Jurkat, Clone E6-1 (cell line): Measurements from ENCODE around the gene FXYD1.

Experiments used
- DNase-seq: peaks from one replicate; pipeline ENCODE4 v3.0.0-alpha.2; 2011; ENCODE audit warnings: low read depth, low spot score
- H3K4me3 ChIP-seq: 2 replicates; pipeline ENCODE4 v1.5.1; 2011; ENCODE audit warnings: mild to moderate bottlenecking, low read length, control low read depth, moderate library complexity

The FXYD1 gene

DNA sequence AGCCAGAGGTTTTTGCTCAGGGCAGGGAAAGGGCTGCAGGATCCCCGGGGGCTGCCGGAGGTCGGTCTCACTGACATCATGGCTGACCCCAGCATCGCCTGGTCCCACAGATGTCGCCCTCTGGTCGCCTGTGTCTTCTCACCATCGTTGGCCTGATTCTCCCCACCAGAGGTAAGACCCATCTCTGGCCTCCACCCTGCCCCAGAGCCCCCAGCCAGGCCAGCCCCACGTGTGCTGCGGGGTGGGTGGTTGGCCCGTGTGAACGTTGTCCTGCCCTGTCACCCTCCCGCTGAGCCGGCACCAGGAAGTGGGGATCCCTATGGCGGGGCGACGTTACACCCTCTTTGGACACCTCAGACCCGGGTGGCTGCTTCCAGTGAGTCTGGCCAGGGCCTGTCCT is 16.8 kb downstream of the FXYD1 start:
- DNase-seq = no peak
- H3K4me3 ChIP-seq = peak overlapping the region; percentile 81

- no peak for DNase-seq
- H3K4me3 ChIP-seq = no peak overlapping the region
Observed at GRCh38 chr19:35155981-35156672, 17.5 kb downstream of the FXYD1 start.

- DNase-seq = no peak
- no peak overlapping the region for H3K4me3 ChIP-seq
Observed at GRCh38 chr19:35156673-35157014, 18.0 kb downstream of the FXYD1 start.

DNA sequence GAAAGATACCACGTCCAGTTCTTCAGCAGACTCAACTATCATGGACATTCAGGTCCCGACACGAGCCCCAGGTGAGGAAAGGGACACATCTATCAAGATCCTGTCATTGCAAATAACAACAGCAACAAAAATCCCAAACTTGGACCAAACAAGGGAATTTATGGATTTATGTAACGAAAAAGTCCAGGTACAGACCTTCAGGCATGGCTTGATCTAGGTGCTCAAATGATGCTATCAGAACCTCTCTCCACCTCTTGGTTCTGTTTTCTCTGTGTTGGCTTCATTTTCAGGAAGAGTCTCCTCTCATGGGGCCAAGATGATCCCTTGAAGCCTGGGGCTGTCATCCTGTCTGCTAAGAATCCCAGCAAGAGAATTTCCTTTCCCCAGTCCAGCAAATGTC is 18.8 kb downstream of the FXYD1 start:
- H3K4me3 ChIP-seq = no peak overlapping the region
- no peak for DNase-seq

DNA sequence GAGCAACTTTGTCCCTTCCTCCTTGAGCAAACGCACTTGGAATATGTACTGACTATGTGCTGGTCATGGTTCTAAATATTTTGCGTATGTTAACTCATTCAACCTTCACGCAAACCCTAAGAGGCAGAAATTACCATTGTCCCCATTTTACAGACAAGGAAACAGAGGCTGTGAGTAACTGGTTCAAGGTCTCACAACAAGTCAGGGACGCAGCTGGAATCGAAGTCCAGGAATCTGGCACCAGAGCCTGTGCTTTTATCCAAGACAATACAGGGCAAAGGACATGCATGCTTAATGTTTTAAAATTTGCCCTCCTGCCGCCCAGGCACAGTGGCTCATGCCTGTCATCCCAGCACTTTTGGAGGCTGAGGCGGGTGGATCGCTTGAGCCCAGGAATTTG is 21.0 kb downstream of the FXYD1 start:
- DNase-seq = no peak
- H3K4me3 ChIP-seq = no peak overlapping the region

- H3K4me3 ChIP-seq = no peak overlapping the region
- no peak for DNase-seq
Observed at GRCh38 chr19:35160629-35161433, 22.2 kb downstream of the FXYD1 start.

DNA sequence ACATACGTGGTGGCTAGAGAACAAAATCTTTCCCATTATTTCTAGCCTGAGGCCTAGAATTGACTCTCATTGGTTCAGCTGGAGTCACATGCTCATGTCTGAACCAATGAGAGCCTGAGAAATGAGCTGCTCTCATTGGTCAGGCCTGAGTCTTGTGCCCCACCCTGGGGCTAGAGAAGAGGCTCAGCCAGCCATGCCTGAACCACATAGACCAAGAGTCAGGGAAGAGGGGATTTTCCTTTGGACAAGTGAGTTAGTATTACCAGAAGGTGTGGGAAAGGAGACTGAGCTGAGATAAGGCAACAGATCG is 22.8 kb downstream of the FXYD1 start:
- no peak for DNase-seq
- no peak overlapping the region for H3K4me3 ChIP-seq

DNA sequence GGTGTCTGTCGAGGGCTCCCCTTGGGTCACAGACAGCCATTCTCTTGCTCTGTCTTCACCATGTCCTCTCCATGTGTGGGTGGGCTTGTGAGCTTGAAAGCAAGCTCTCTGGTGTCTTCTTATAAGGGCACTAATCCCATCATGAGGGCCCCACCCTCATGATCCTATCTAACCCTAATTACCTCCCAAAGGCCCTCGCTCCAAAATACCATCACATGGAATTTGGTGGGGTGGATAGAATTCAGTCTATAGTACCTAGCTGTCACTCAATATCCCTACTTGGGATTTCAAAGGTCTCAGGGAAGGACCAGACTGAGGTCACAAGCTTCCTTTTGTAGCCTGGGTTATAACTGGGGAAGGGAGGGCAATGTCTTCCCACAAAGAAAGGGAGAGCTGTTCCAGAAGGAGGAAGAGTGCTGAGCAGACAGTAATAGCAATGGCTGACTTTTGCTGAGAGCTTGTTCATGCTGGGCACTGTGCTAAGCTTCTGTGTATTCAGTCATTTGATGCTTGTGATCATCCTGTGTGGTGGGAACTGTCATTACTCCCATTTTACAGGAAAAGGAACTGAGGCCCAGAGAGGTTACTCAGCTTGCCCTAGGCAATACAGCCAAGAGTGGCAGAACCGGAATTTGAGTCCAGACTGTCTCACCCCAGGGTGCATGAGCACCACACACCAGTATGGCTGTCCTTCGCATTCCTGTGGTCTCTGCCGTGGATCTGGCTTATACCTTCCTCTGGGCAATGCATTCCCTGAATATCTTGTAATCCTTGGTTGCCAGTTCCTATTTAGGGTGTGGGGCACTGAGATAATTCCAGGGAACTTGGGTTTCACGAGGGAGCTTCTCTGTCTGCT is 24.1 kb downstream of the FXYD1 start:
- no peak overlapping the region for H3K4me3 ChIP-seq
- no peak for DNase-seq

DNA sequence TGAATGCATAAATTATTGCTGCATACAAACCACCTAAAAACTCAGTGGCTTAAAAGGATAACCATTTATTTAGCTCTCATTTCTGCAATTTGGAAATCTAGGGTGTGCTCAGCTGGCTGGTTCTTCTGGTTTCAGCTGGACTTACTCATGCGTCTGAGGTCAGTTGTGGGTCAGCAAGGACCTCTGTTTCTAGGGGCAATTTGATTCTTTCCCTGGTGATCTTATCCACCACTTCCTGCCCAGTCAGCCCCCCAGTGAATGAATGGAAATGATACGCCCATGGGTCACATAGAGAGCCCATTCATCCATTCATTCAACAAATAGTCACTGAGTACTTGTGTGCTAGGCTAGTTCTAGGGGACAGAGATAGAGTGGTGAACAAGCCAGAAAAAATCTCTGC is 25.8 kb downstream of the FXYD1 start:
- no peak for DNase-seq

DNA sequence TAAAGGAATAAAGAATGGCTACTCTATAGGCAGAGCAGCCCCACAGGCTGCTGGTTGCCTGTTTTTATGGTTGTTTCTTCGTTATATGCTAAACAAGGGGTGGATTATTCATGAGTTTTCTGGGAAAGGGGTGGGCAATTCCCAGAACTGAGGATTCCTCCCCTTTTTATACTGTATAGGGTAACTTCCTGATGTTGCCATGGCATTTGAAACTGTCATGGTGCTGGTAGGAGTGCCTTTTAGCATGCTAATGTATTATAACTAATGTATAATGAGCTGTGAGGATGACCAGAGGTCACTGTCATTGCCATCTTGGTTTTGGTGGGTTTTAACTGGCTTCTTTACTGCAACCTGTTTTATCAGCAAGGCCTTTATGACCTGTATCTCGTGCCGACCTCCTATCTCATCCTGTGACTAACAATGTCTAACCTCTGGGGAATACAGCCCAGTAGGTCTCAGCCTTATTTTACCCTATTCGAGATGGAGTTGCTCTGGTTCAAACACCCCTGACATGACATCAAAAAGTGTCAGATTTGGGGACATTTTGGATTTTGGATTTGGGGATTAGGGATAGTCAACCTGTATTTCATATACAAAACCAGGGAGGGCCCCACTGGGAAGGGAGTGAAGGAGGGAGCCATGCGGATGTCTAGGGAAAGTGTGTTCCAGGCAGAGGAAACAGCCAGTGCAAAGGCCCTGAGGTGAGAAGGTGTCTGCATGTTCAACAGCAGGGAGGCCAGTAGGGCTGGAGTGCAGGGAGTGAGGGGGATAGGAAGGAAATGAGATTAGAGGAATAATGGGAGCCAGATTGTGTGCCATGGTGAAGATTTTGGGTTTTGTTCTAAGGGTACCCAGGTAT is 26.8 kb downstream of the FXYD1 start:
- no peak for DNase-seq
- no peak overlapping the region for H3K4me3 ChIP-seq

More for the DNA sequence above, 25.8 kb downstream of the FXYD1 start:
- H3K4me3 ChIP-seq = no peak overlapping the region

GRCh38 chr19:35166100-35167063 is 27.8 kb downstream of the FXYD1 start:
- no peak overlapping the region for H3K4me3 ChIP-seq
- DNase-seq = no peak

DNA sequence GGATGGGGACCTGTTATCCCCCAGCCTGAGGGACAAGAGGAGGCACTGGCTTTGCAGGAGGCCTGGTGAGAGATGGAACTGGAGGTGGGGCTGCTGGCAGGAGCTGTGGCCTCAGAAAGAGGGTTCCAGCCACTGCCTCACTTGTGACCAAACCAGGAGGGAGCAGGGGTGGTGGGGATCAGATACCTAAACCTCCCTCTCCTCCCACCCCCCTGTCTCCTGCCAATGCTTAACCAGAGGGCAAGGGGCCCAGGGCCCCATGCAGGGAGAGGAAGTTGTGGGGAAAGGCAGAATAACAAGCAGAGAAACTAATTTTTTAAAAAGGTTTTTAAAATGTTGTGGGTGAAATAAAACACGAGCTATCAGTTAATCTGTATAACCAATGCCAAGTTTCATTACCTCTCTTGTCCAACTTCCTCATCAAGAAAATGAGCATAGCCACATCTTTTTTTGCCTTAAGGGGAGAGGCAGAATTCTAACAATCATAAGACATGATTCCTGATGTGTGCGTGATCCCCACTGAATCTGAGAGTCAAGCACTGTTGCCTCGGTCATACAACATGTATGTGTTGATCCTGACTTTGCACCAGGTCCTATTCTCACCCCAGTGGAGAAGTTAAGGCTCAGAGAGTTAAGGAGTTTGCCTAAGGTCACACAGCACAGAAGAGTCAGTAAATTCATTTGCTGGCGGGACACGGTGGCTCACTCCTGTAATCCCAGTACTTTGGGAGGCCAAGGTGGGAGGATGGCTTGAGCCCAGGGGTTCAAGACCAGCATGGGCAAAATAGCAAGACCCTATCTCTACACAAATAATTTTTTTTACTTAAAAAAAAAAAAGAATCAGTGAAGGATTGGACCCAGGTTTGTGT is 28.9 kb downstream of the FXYD1 start:
- no peak overlapping the region for H3K4me3 ChIP-seq
- DNase-seq = no peak

- DNase-seq = no peak
- no peak overlapping the region for H3K4me3 ChIP-seq
Observed at GRCh38 chr19:35168196-35168595, 29.6 kb downstream of the FXYD1 start.

- DNase-seq = no peak
Observed at GRCh38 chr19:35169221-35169995, 30.8 kb downstream of the FXYD1 start.

DNA sequence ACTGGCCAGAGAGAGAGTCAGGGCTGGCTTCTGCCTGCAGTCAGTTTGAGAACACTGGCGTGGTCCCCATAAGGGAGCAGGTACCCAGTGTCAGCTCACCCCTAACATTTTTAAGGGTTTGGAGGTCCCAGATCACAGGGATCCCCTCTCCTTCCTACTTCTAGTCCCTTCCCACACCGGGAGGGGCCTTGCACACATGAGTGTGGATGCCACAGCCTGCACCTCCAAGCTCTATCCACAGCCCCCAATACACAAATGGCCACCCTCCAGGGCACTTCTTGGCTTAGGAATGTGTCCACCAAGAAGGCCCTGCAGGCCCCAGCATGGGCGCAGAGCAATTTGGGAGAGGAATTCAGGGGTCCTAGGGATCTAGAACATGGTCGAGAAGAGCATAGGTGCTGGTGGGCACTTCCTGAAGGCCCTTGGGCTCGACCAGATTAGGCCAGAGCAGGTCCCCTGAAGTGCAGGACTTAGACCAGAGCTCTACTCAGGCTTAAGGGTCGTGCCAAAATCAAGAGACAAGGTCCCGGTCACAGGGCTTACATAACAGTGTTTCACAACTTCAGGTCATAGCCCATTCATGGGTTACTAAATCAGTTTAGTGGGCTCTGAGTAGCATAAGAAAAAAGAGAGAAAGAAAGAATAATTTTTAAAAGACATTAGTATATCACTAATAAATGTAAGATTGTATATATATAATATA is 31.9 kb downstream of the FXYD1 start:
- no peak overlapping the region for H3K4me3 ChIP-seq
- DNase-seq = no peak

More at GRCh38 chr19:35169221-35169995, 30.8 kb downstream of the FXYD1 start:
- no peak overlapping the region for H3K4me3 ChIP-seq

DNA sequence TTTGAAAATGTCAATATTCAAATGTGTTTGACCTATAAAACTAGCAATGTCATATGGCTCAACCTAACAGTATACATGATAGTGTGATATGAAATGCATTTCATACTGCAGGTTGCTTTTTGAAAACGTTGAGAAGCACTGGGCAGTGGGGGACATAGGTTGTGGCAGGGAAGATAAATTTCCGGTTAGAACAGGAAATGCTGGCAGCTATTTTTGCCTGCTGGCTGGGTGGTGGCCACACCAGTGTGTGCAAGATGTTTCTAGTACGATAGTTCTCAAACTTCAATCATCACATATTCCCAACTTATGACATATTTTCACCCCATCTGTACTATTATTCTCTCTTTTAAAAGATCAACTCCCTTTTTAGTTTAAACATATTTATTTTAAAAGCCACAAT is 33.1 kb downstream of the FXYD1 start:
- no peak for DNase-seq
- no peak overlapping the region for H3K4me3 ChIP-seq
